ENCODE results near the gene ANK3. TPM values are rescaled to one million over a fixed set of nuclear protein-coding genes. Genes with fewer than 3 reads are reported as not detected.

The ANK3 gene
- 59.8 and 70.8 TPM in 2 replicates for polyA plus RNA-seq (2013)

DNA sequence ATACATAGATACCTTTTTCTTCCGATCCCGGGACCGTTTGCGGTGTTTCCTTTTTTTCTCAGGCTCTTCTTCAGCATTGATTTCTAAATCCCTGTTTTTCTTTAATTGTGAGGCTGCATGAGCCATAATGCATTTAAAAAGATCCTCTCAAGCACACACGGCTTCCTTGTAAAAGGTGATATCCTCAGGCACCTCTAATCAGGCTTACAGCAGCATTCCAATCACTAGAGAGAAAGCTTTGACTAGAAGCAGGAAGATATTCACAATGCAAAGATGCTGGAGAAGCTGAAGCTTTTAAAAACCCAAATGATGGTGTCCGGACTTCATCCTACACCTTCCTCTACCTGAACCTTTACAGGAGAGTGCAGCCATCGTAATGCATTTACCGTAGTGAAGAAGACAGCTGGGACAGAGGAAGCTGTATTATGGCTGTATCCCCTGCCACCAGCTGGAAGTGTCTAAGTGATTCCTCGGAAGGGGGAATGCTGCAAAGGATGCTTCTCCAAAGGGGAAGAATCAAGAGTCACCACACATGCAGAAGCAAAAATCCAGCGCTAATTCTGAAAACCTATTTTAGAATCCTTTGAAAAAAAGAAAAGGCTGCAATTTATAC is at the start of gene ANK3:
Gene ANK3, minus strand, starts transcription at position 463 of the 613 bp plus-strand sequence. Its CDS starts 337 bp downstream, at position 126.
- H3K9me3 ChIP-seq (ENCODE audit: insufficient read depth, low read depth, low read length): no peaks in the 10 kb centered on the region
- no peak within 1 kb of the TSS for H3K27ac ChIP-seq (ENCODE audit: low read depth, low read length)
- no peak within 1 kb of the TSS for H2AFZ ChIP-seq (ENCODE audit: insufficient read depth, low read length, poor library complexity)
- no peak within 1 kb of the TSS for H4K12ac ChIP-seq (ENCODE audit: low read depth, low read length)
- H3K79me1 ChIP-seq (ENCODE audit: low read length): no peaks in the 10 kb centered on the region
- H2BK120ac ChIP-seq (ENCODE audit: insufficient read depth, low read length, poor library complexity): no peak within 1 kb of the TSS
- no peak within 1 kb of the TSS for H2BK12ac ChIP-seq (ENCODE audit: low read length)
- no peaks in the 10 kb centered on the region for H3K27me3 ChIP-seq (ENCODE audit: insufficient read depth, low read length)
- no peak within 1 kb of the TSS for H2BK5ac ChIP-seq (ENCODE audit: low read depth, low read length, poor library complexity)
- H2AK5ac ChIP-seq (ENCODE audit: low read length): no peak within 1 kb of the TSS
- H3K14ac ChIP-seq (ENCODE audit: low read length): no peak within 1 kb of the TSS
- H3K4ac ChIP-seq (ENCODE audit: low read depth, low read length): no peak within 1 kb of the TSS
- WGBS (ENCODE audit: extremely low coverage, insufficient coverage, insufficient read length): no CpG with 5 or more reads among the region's 10 CpGs
- peaks cover 0 to 6% of the 10 kb centered on the region in 2 experiments for H3K4me1 ChIP-seq (ENCODE audit: control insufficient read depth in 1 of 2, insufficient read depth in 2 of 2, low read length in 2 of 2)
- H3K4me3 ChIP-seq (ENCODE audit: low read depth, low read length): no peak within 1 kb of the TSS
- H4K91ac ChIP-seq (ENCODE audit: low read depth, low read length): no peak within 1 kb of the TSS
- no peak for DNase-seq
- no peak within 1 kb of the TSS for H3K4me2 ChIP-seq (ENCODE audit: low read length)
- H3K18ac ChIP-seq (ENCODE audit: low read length): no peak within 1 kb of the TSS
- H4K8ac ChIP-seq (ENCODE audit: low read depth, low read length): no peak within 1 kb of the TSS
- H3K23ac ChIP-seq (ENCODE audit: low read length): no peak within 1 kb of the TSS
- H3K9ac ChIP-seq (ENCODE audit: low read length): no peak within 1 kb of the TSS
- H3K36me3 ChIP-seq (ENCODE audit: control insufficient read depth in 1 of 2, insufficient read depth in 2 of 2, low read length in 2 of 2): no peaks in the 10 kb centered on the region
- H3K79me2 ChIP-seq (ENCODE audit: control insufficient read depth, insufficient read depth, low read length, poor library complexity): no peaks in the 10 kb centered on the region

DNA sequence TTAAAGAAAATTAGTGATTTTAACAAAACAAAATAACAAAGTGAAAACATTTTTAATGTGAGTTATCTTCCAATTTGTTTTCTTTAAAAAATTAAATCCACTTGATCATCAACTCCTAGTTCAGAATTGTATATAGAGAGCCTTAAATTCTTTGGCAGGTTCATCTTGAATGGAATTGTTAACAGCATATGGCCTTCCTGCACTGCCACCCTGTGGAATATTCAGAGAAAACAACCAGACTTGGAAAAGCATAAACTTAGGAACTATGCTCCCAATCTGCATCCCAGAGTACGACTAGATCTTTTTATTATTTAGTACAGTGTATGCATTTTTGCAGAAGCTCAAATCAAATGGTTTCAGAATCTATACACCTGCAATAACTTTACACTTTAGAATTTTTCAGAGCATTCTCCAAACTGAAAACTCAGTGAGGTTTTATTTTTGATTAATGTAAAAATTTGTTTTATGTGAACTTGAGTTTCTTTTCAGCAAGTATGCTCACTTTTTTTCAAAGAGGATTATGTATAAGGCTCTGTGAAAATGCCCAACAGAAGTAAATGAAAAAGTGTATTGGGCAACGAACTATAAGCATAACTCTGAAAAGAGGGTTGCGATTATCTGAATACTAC is 44.9 kb upstream of the ANK3 start:
- no CpG with 5 or more reads among the region's 3 CpGs for WGBS (ENCODE audit: extremely low coverage, insufficient coverage, insufficient read length)
- Histone ChIP-seq H3K14ac (ENCODE audit: low read length) (no peak overlapping the region), H3K23ac (ENCODE audit: low read length) (no peak overlapping the region), H4K12ac (ENCODE audit: low read depth, low read length) (no peak overlapping the region), H4K8ac (ENCODE audit: low read depth, low read length) (no peak overlapping the region), H3K18ac (ENCODE audit: low read length) (no peak overlapping the region), H3K27me3 (ENCODE audit: insufficient read depth, low read length) (no peaks in the 10 kb centered on the region), H3K79me2 (ENCODE audit: control insufficient read depth, insufficient read depth, low read length, poor library complexity) (no peaks in the 10 kb centered on the region), H3K4me3 (ENCODE audit: low read depth, low read length) (no peak overlapping the region), H3K9ac (ENCODE audit: low read length) (no peak overlapping the region), H4K91ac (ENCODE audit: low read depth, low read length) (no peak overlapping the region), H2AFZ (ENCODE audit: insufficient read depth, low read length, poor library complexity) (no peak overlapping the region), H3K36me3 (ENCODE audit: control insufficient read depth in 1 of 2, insufficient read depth in 2 of 2, low read length in 2 of 2) (no peaks in the 10 kb centered on the region), H3K9me3 (ENCODE audit: insufficient read depth, low read depth, low read length) (no peaks in the 10 kb centered on the region), H3K27ac (ENCODE audit: low read depth, low read length) (no peak overlapping the region), H2BK120ac (ENCODE audit: insufficient read depth, low read length, poor library complexity) (no peak overlapping the region), H3K4me1 (ENCODE audit: control insufficient read depth in 1 of 2, insufficient read depth in 2 of 2, low read length in 2 of 2) (peaks cover 0 to 3% of the 10 kb centered on the region in 2 experiments), H3K79me1 (ENCODE audit: low read length) (no peaks in the 10 kb centered on the region), H3K4me2 (ENCODE audit: low read length) (no peak overlapping the region), H3K4ac (ENCODE audit: low read depth, low read length) (no peak overlapping the region), H2AK5ac (ENCODE audit: low read length) (no peak overlapping the region), H2BK5ac (ENCODE audit: low read depth, low read length, poor library complexity) (no peak overlapping the region), H2BK12ac (ENCODE audit: low read length) (no peak overlapping the region)
- peak in 1 of 2 donors; percentile 78 for DNase-seq

DNA sequence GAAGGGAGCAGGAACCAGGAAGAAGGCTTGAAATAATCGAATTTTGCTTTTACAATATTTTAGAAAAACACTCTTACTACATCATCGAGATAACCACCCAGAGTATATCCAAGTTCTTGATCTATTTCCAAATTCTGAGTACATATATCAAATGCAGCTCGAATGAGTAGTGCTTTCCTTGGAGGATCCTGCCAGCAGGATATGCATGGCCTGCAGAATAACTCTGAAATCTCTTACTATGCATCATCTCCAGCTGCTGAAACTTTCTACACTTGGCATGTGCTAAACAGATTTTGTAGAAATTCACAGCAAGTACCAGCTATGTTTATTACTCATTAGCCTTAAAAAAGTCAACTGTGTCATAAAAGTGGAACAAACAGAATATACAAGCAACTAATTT is 44.0 kb upstream of the ANK3 start:
- Histone ChIP-seq H2AK5ac (ENCODE audit: low read length) (no peak overlapping the region), H3K4me3 (ENCODE audit: low read depth, low read length) (no peak overlapping the region), H3K36me3 (ENCODE audit: control insufficient read depth in 1 of 2, insufficient read depth in 2 of 2, low read length in 2 of 2) (no peaks in the 10 kb centered on the region), H3K79me1 (ENCODE audit: low read length) (no peaks in the 10 kb centered on the region), H3K23ac (ENCODE audit: low read length) (no peak overlapping the region), H3K18ac (ENCODE audit: low read length) (no peak overlapping the region), H3K27ac (ENCODE audit: low read depth, low read length) (no peak overlapping the region), H4K12ac (ENCODE audit: low read depth, low read length) (no peak overlapping the region), H2BK120ac (ENCODE audit: insufficient read depth, low read length, poor library complexity) (no peak overlapping the region), H3K27me3 (ENCODE audit: insufficient read depth, low read length) (no peaks in the 10 kb centered on the region), H4K91ac (ENCODE audit: low read depth, low read length) (no peak overlapping the region), H2AFZ (ENCODE audit: insufficient read depth, low read length, poor library complexity) (no peak overlapping the region), H2BK5ac (ENCODE audit: low read depth, low read length, poor library complexity) (no peak overlapping the region), H2BK12ac (ENCODE audit: low read length) (no peak overlapping the region), H3K9me3 (ENCODE audit: insufficient read depth, low read depth, low read length) (no peaks in the 10 kb centered on the region), H3K4ac (ENCODE audit: low read depth, low read length) (no peak overlapping the region), H3K14ac (ENCODE audit: low read length) (no peak overlapping the region), H3K4me1 (ENCODE audit: control insufficient read depth in 1 of 2, insufficient read depth in 2 of 2, low read length in 2 of 2) (peaks cover 0 to 3% of the 10 kb centered on the region in 2 experiments), H3K9ac (ENCODE audit: low read length) (no peak overlapping the region), H3K79me2 (ENCODE audit: control insufficient read depth, insufficient read depth, low read length, poor library complexity) (no peaks in the 10 kb centered on the region), H3K4me2 (ENCODE audit: low read length) (no peak overlapping the region), H4K8ac (ENCODE audit: low read depth, low read length) (no peak overlapping the region)
- no CpG with 5 or more reads among the region's 3 CpGs for WGBS (ENCODE audit: extremely low coverage, insufficient coverage, insufficient read length)
- no peak for DNase-seq

DNA sequence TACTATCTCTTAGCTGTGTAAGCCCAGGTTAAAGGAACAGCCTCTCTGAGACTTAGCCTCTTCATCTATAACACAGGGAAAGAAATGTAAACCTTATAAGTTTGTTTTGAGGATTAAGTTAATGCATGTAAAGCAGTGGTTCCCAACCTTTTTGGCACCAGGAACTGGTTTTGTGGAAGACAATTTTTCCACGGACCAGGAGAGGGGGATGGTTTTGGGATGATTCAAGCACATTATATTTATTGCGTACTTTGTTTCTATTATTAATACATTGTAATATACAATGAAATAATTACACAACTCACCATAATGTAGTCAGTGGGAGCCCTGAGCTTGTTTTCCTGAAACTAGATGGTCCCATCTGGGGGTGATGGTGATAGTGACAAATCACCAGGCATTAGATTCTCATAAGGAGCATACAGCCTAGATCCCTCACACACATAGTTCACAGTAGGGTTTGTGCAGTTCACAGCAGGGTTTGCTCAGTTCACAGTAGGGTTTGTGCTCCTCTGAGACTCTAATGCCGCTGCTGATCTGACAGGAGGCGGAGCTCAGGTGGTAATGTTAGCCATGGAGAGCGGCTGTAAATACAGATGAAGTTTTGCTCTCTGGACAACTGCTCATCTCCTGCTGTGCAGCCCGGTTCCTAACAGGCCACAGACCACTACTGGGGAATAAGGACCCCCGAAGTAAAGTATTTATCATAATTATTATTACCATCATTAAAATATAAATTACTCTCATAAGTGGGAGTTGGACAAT is 41.3 kb upstream of the ANK3 start:
- no CpG with 5 or more reads among the region's 7 CpGs for WGBS (ENCODE audit: extremely low coverage, insufficient coverage, insufficient read length)
- no peak overlapping the region for H3K4me2 ChIP-seq (ENCODE audit: low read length)
- no peak overlapping the region for H3K27ac ChIP-seq (ENCODE audit: low read depth, low read length)
- H3K4ac ChIP-seq (ENCODE audit: low read depth, low read length): no peak overlapping the region
- no peak overlapping the region for H4K12ac ChIP-seq (ENCODE audit: low read depth, low read length)
- H2BK120ac ChIP-seq (ENCODE audit: insufficient read depth, low read length, poor library complexity): no peak overlapping the region
- no peak for DNase-seq
- H2BK12ac ChIP-seq (ENCODE audit: low read length): no peak overlapping the region
- H3K14ac ChIP-seq (ENCODE audit: low read length): no peak overlapping the region
- no peak overlapping the region for H3K23ac ChIP-seq (ENCODE audit: low read length)
- no peak overlapping the region for H3K9ac ChIP-seq (ENCODE audit: low read length)
- no peak overlapping the region for H2AFZ ChIP-seq (ENCODE audit: insufficient read depth, low read length, poor library complexity)
- no peak overlapping the region for H3K18ac ChIP-seq (ENCODE audit: low read length)
- H3K36me3 ChIP-seq (ENCODE audit: control insufficient read depth in 1 of 2, insufficient read depth in 2 of 2, low read length in 2 of 2): no peaks in the 10 kb centered on the region
- no peak overlapping the region for H2BK5ac ChIP-seq (ENCODE audit: low read depth, low read length, poor library complexity)
- H3K9me3 ChIP-seq (ENCODE audit: insufficient read depth, low read depth, low read length): no peaks in the 10 kb centered on the region
- no peaks in the 10 kb centered on the region for H3K79me2 ChIP-seq (ENCODE audit: control insufficient read depth, insufficient read depth, low read length, poor library complexity)
- no peaks in the 10 kb centered on the region for H3K79me1 ChIP-seq (ENCODE audit: low read length)
- no peak overlapping the region for H3K4me3 ChIP-seq (ENCODE audit: low read depth, low read length)
- no peak overlapping the region for H4K8ac ChIP-seq (ENCODE audit: low read depth, low read length)
- no peak overlapping the region for H2AK5ac ChIP-seq (ENCODE audit: low read length)
- no peaks in the 10 kb centered on the region for H3K27me3 ChIP-seq (ENCODE audit: insufficient read depth, low read length)
- peaks cover 0 to 3% of the 10 kb centered on the region in 2 experiments for H3K4me1 ChIP-seq (ENCODE audit: control insufficient read depth in 1 of 2, insufficient read depth in 2 of 2, low read length in 2 of 2)
- H4K91ac ChIP-seq (ENCODE audit: low read depth, low read length): no peak overlapping the region

Measured in trophoblast cell (in vitro differentiated cells and primary cell).